Right hindlimb (tissue), 1 donor: ENCODE data around the gene VPS18.

Experiments
- DNase-seq: peaks from one replicate; pipeline ENCODE4 v3.0.0-alpha.2; 2018

The VPS18 gene

GRCh38 chr15:40900256-40901052 lies 6.2 kb downstream of the VPS18 start:
- no peak for DNase-seq

- no peak for DNase-seq
Observed at GRCh38 chr15:40901053-40901443, 6.8 kb downstream of the VPS18 start.

GRCh38 chr15:40902605-40903561 lies 8.6 kb downstream of the VPS18 start:
- DNase-seq = no peak

- peak; percentile 21 for DNase-seq
Observed at GRCh38 chr15:40904552-40905201, 10.4 kb downstream of the VPS18 start.

GRCh38 chr15:40906091-40906990 lies 12.1 kb downstream of the VPS18 start:
- peak; percentile 94 for DNase-seq

- peak; percentile 79 for DNase-seq
Observed at GRCh38 chr15:40906991-40907802, 12.9 kb downstream of the VPS18 start.

- peak; percentile 10 for DNase-seq
Observed at GRCh38 chr15:40908095-40908494, 13.8 kb downstream of the VPS18 start.

- DNase-seq = peak; percentile 22
Observed at GRCh38 chr15:40909662-40910630, 15.7 kb downstream of the VPS18 start.

DNA sequence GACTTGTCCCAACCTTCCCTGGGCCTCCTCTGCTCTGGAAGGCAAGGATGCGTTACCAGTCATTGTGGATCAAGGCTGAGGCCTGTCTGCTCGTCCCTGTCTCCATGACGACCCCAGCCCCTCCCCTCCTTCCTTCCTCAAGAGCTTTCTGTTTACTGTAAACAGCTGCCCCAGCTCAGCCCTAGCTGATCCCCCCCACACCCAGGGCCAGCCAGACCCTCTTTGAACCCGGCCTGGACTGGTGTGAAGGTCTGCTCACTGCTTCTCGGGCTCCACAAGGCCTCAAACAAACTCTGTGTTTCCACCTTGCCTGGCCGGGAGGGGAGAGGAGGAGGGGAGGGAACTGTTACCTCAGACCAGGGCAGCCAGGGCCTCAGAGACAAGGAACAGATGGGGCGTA lies 16.9 kb downstream of the VPS18 start:
- DNase-seq = peak; percentile 28

GRCh38 chr15:40911693-40912092 lies 17.4 kb downstream of the VPS18 start:
- no peak for DNase-seq

- DNase-seq = peak; percentile 19
Observed at GRCh38 chr15:40912478-40912877, 18.2 kb downstream of the VPS18 start.

DNA sequence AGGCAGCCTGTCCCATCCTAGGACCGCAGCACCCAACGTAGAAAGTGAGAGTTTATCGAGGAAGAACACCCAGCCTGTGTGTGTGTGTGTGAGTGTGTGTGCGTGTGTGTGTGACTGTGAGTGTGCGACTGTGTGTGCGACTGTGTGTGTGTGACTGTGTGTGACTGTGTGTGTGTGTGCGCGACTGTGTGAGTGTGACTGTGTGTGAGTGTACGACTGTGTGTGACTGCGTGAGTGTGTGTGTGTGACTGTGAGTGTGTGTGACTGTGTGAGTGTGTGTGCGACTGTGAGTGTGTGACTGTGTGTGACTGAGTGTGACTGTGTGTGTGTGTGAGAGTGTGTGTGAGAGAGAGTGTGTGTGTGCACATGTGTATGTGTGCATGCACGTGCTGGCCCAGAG lies 19.8 kb downstream of the VPS18 start:
- DNase-seq = no peak

GRCh38 chr15:40914486-40914885 lies 20.2 kb downstream of the VPS18 start:
- DNase-seq = no peak

DNA sequence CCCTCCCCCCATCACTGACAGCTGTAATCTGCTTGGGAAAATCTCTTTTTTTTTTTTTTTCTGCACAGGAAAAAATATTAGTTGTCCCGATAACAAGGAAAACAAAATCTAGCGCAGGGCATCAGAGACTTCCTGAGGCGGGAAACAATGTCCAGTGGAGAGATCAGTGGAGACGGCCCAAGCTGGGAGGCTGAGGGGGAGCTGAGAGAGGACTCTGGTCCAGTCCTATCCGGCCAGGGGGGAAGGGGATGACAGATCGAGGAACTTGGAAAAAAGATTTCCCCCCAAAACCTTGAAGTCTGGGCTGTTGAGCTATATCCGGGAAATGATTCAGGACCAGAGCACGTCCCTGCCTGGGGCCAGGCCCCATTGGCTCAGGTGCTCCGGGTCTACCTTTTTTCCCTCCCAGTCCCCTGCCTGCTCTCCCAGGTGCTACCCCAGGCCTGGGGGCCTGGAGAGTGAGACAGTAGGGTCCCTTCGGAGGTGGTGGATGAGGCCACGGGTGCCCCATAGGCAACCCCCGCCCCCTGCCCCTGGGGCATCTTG lies 20.9 kb downstream of the VPS18 start:
- DNase-seq = no peak

- no peak for DNase-seq
Observed at GRCh38 chr15:40915679-40916078, 21.4 kb downstream of the VPS18 start.

GRCh38 chr15:40917585-40917984 lies 23.3 kb downstream of the VPS18 start:
- no peak for DNase-seq

DNA sequence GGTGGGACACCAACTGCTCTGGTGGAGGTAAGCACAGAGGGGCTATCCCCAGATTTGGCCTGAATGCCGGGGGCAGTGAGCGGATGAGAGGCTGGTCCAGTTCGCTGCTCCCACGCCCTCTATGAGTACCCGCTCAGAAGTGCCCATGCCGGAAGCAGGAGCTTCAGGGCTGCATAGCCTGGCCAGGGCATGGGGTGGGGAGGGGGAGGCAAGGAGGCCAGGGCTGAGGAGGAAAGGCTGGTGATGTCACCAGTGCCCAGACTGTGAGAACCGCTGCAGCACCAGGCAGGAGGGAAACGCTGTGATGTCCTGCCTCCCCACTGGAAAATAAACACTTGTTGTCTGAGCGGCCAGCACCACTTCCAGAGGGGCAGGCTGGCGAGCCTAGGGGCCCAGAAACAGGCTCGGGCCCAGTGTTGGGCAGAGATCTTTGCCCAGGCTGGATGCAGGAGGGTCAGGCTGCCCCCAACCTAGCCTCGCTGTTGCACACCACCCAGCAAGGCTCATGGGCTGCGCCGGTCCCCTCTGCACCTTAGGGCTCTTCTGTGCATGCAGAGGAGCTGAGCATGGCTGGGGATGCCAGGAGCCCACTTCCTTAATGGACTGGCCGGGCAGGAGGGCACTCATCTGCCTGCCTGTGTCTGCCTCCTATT lies 24.0 kb downstream of the VPS18 start:
- DNase-seq = no peak

- DNase-seq = no peak
Observed at GRCh38 chr15:40918799-40919392, 24.6 kb downstream of the VPS18 start.
